Astrocyte of the spinal cord (primary cell): ENCODE measurements around the gene STARD8.

Experiments
- DNase-seq: peaks from one replicate; pipeline ENCODE4 v3.0.0; 2011; ENCODE audit warnings: low read depth, low spot score
- H3K4me3 ChIP-seq: 2 replicates; pipeline ENCODE4 v1.5.1; 2011; ENCODE audit warnings: low read depth, mild to moderate bottlenecking, low read length, moderate library complexity
- CTCF ChIP-seq: IDR thresholded peaks from 2 replicates; pipeline ENCODE4 v1.5.1; 2012; ENCODE audit warnings: low read depth, mild to moderate bottlenecking, low read length, inconsistent platforms
- in situ Hi-C: cut with HindIII; loops from 2 replicates; pipeline ENCODE4 v1.10.0; 2017; ENCODE audit warnings: low sequenced_read_pairs

STARD8 gene

GRCh38 chrX:68754406-68754805, 106.9 kb downstream of the STARD8 start:
- in situ Hi-C loops = no loop called here
- DNase-seq = no peak
- H3K4me3 ChIP-seq = no peak overlapping the region
- no peak for TF ChIP-seq CTCF

GRCh38 chrX:68755616-68756125, 108.2 kb downstream of the STARD8 start:
- in situ Hi-C loops = no loop called here
- no peak overlapping the region for H3K4me3 ChIP-seq
- no peak for DNase-seq
- no peak for TF ChIP-seq CTCF

GRCh38 chrX:68757331-68757730, 109.9 kb downstream of the STARD8 start:
- no peak for TF ChIP-seq CTCF
- no peak for DNase-seq
- no peak overlapping the region for H3K4me3 ChIP-seq
- in situ Hi-C loops = no loop called here

GRCh38 chrX:68757731-68758130, 110.3 kb downstream of the STARD8 start:
- in situ Hi-C loops = no loop called here
- no peak overlapping the region for H3K4me3 ChIP-seq
- DNase-seq = no peak
- no peak for TF ChIP-seq CTCF

GRCh38 chrX:68758671-68759070, 111.2 kb downstream of the STARD8 start:
- DNase-seq = no peak
- in situ Hi-C loops = no loop called here
- TF ChIP-seq CTCF = no peak
- no peak overlapping the region for H3K4me3 ChIP-seq

GRCh38 chrX:68761086-68761485, 113.6 kb downstream of the STARD8 start:
- no peak overlapping the region for H3K4me3 ChIP-seq
- in situ Hi-C loops = no loop called here
- no peak for DNase-seq
- TF ChIP-seq CTCF = no peak

- TF ChIP-seq CTCF = no peak
- in situ Hi-C loops = no loop called here
These were observed 115.3 kb downstream of the STARD8 start for GRCh38 chrX:68762766-68763165.

More at GRCh38 chrX:68762766-68763165, 115.3 kb downstream of the STARD8 start:
- no peak for DNase-seq
- no peak overlapping the region for H3K4me3 ChIP-seq
